Activated CD4-positive, alpha-beta memory T cell treated with anti-CD3 and anti-CD28 coated beads for 36 hours (primary cell): ENCODE data around the gene ELOVL4. TPM values are rescaled to one million over a fixed set of nuclear protein-coding genes. Genes with fewer than 3 reads are reported as not detected.

ENCODE experiments used
- CTCF ChIA-PET: fragments of 350-600 bp; sonication (Branson Sonifier 250); formaldehyde crosslinking; loops from one replicate; lab custom pipeline; 2021; ENCODE audit warnings: antibody characterized with exemption, inconsistent platforms; lab: Charles Lee
- POLR2A ChIA-PET: fragments of 350-600 bp; sonication (Branson Sonifier 250); formaldehyde crosslinking; loops from one replicate; lab custom pipeline; 2021; ENCODE audit warnings: antibody characterized with exemption; lab: Charles Lee
- DNase-seq: peaks from one replicate; pipeline ENCODE4 v3.0.0-alpha.2; 2020
- H3K27ac Mint-ChIP-seq: one replicate; pipeline ENCODE4 v1.8.0; 2021; ENCODE audit warnings: mixed read lengths
- H3K27me3 Mint-ChIP-seq: one replicate; pipeline ENCODE4 v1.8.0; 2021; ENCODE audit warnings: mixed read lengths
- H3K36me3 Mint-ChIP-seq: one replicate; pipeline ENCODE4 v1.8.0; 2021; ENCODE audit warnings: mixed read lengths
- H3K4me1 Mint-ChIP-seq: one replicate; pipeline ENCODE4 v1.8.0; 2021; ENCODE audit warnings: low read depth, mixed read lengths
- H3K4me3 Mint-ChIP-seq: one replicate; pipeline ENCODE4 v1.8.0; 2021; ENCODE audit warnings: mild to moderate bottlenecking, mixed read lengths
- H3K9me3 Mint-ChIP-seq: one replicate; pipeline ENCODE4 v1.8.0; 2021; ENCODE audit warnings: mixed read lengths
- intact Hi-C: fragments of 100-400 bp; cut with micrococcal nuclease; formaldehyde crosslinking; loops from one replicate; pipeline ENCODE4 v1.15.1; 2023
- total RNA-seq, 2 experiments: library from RNA; stranded (reverse); gene quantifications; one replicate each; pipeline ENCODE4 v1.2.3, GENCODE V29; 2021

ELOVL4 gene
- total RNA-seq, 2 experiments from 2014 or later = 1.3 to 1.6 TPM

- Mint-ChIP-seq H3K36me3 (no peaks in the 10 kb centered on the region), H3K4me3 (no peak overlapping the region), H3K9me3 (no peaks in the 10 kb centered on the region), H3K27me3 (peaks cover 2% of the 10 kb centered on the region), H3K4me1 (peaks cover 7% of the 10 kb centered on the region), H3K27ac (no peak overlapping the region)
- intact Hi-C loops = loop anchor here (2.0 to 5.0 kb wide), 5 partner anchors 54 to 226 kb away; partner anchors contain the start of gene TTK
- CTCF ChIA-PET = interaction anchor here (0.9 to 4.4 kb wide), 22 partner anchors 9 to 238 kb away, joined by 3 to 34 read pairs (median 5); partner anchors contain the start of gene BCKDHB
- DNase-seq = no peak
- POLR2A ChIA-PET = no interaction called here
Measured at GRCh38 chr6:79869184-79869583, 78.2 kb downstream of the ELOVL4 start.

GRCh38 chr6:79868098-79868722 lies 79.1 kb downstream of the ELOVL4 start:
- intact Hi-C loops = loop anchor here (1.0 to 5.0 kb wide), 7 partner anchors 53 to 298 kb away; partner anchors contain the start of gene TTK

More at GRCh38 chr6:79868098-79868722, 79.1 kb downstream of the ELOVL4 start:
- Mint-ChIP-seq H3K27me3 (peaks cover 2% of the 10 kb centered on the region), H3K36me3 (no peaks in the 10 kb centered on the region), H3K27ac (no peak overlapping the region), H3K9me3 (no peaks in the 10 kb centered on the region), H3K4me1 (peaks cover 7% of the 10 kb centered on the region), H3K4me3 (no peak overlapping the region)
- ChIA-PET POLR2A (no interaction called here), CTCF (interaction anchor here (0.7 to 4.4 kb wide), 13 partner anchors 8 to 297 kb away, joined by 3 to 34 read pairs (median 4); partner anchors contain the start of gene BCKDHB)
- no peak for DNase-seq

Other genes with a start within 250 kb of the ELOVL4 start
- 10 to 100 TPM; 37.2 to 39.4 TPM for gene TTK, start 57.1 kb upstream of the ELOVL4 start, total RNA-seq
- 10 to 100 TPM; 16.4 to 17.7 TPM for gene BCKDHB, start 159.1 kb upstream of the ELOVL4 start, total RNA-seq